CD4-positive, alpha-beta T cell (primary cell): ENCODE results near the gene XPC. TPM values are rescaled to one million over a fixed set of nuclear protein-coding genes. Genes with fewer than 3 reads are reported as not detected.

Source experiments
- ATAC-seq: fragments of 200-7000 bp; cut with Tn5 transposase; one replicate; pipeline ENCODE4 v1.10.0; 2022; ENCODE audit warnings: mild to moderate bottlenecking; ENCODE audit not compliant: poor library complexity
- CTCF ChIA-PET: fragments of 350-600 bp; sonication (Branson Sonifier 250); formaldehyde crosslinking; loops from one replicate; lab custom pipeline; 2021; ENCODE audit warnings: antibody characterized with exemption, inconsistent platforms; lab: Charles Lee
- POLR2A ChIA-PET: fragments of 350-600 bp; sonication (Branson Sonifier 250); formaldehyde crosslinking; loops from one replicate; lab custom pipeline; 2021; ENCODE audit warnings: antibody characterized with exemption, inconsistent platforms; lab: Charles Lee
- DNase-seq, 14 experiments: peaks; one replicate each; pipeline ENCODE4 v3.0.0-alpha.2; 2013 to 2020; ENCODE audit warnings: mixed read lengths in 2 of 14
- H3K27ac ChIP-seq, 2 donors: one replicate each; pipeline versions ENCODE4 v1.5.1 to v1.7.0; 2013; ENCODE audit warnings: low read length in 2 of 2, low read depth in 1 of 2, mild to moderate bottlenecking in 1 of 2
- H3K27me3 ChIP-seq, 2 experiments: 1 replicate in 1 of 2; 2 replicates in 1 of 2; pipeline versions ENCODE4 v1.6.1 to v1.7.0; 2013; ENCODE audit warnings: low read length in 2 of 2, control low read depth in 1 of 2, mild to moderate bottlenecking in 1 of 2, moderate library complexity in 1 of 2; ENCODE audit not compliant: insufficient read depth in 2 of 2, control insufficient read depth in 1 of 2
- H3K36me3 ChIP-seq: one replicate; pipeline ENCODE4 v1.6.1; 2013; ENCODE audit warnings: low read length, control low read depth; ENCODE audit not compliant: insufficient read depth
- H3K4me1 ChIP-seq: one replicate; pipeline ENCODE4 v1.6.1; 2013; ENCODE audit warnings: low read length, control low read depth; ENCODE audit not compliant: insufficient read depth
- H3K4me3 ChIP-seq: one replicate; pipeline ENCODE4 v1.5.1; 2013; ENCODE audit warnings: mild to moderate bottlenecking, low read length, moderate library complexity
- H3K9me3 ChIP-seq, 2 experiments: 1 replicate in 1 of 2; 2 replicates in 1 of 2; pipeline versions ENCODE4 v1.6.1 to v1.7.0; 2013; ENCODE audit warnings: low read length in 2 of 2, mild to moderate bottlenecking in 2 of 2, control low read depth in 1 of 2, moderate library complexity in 1 of 2; ENCODE audit not compliant: control insufficient read depth in 1 of 2, insufficient read depth in 1 of 2
- H3K27ac Mint-ChIP-seq: one replicate; pipeline ENCODE4 v1.8.0; 2020; ENCODE audit warnings: mixed read lengths
- H3K27me3 Mint-ChIP-seq: one replicate; pipeline ENCODE4 v1.8.0; 2021; ENCODE audit warnings: mixed read lengths
- H3K36me3 Mint-ChIP-seq: one replicate; pipeline ENCODE4 v1.8.0; 2021; ENCODE audit warnings: low read depth, mixed read lengths
- H3K4me1 Mint-ChIP-seq: one replicate; pipeline ENCODE4 v1.8.0; 2021; ENCODE audit warnings: low read depth, mixed read lengths
- H3K4me3 Mint-ChIP-seq: one replicate; pipeline ENCODE4 v1.8.0; 2020; ENCODE audit warnings: mild to moderate bottlenecking, mixed read lengths
- H3K9me3 Mint-ChIP-seq: one replicate; pipeline ENCODE4 v1.8.0; 2020; ENCODE audit warnings: mixed read lengths
- CTCF ChIP-seq: fragments of 200-600 bp; IDR thresholded peaks from one replicate; pipeline ENCODE4 v1.8.0; 2022; ENCODE audit warnings: antibody characterized with exemption, mild to moderate bottlenecking
- intact Hi-C, 2 experiments: fragments of 100-400 bp; cut with DNase I in 1 of 2; cut with micrococcal nuclease in 1 of 2; formaldehyde crosslinking; loops; one replicate each; pipeline versions ENCODE4 v1.15.1 to v1.9.0; 2023 to 2025; cut with DNase I, micrococcal nuclease
- total RNA-seq, 174 experiments: library from RNA in 2 of 174; stranded (reverse) in 2 of 174; gene quantifications; one replicate each; pipeline ENCODE4 v1.2.3 and lab custom pipeline; 2021 to 2026

Gene XPC
- total RNA-seq, 2 experiments from 2014 or later: 59.2 to 65.1 TPM

DNA sequence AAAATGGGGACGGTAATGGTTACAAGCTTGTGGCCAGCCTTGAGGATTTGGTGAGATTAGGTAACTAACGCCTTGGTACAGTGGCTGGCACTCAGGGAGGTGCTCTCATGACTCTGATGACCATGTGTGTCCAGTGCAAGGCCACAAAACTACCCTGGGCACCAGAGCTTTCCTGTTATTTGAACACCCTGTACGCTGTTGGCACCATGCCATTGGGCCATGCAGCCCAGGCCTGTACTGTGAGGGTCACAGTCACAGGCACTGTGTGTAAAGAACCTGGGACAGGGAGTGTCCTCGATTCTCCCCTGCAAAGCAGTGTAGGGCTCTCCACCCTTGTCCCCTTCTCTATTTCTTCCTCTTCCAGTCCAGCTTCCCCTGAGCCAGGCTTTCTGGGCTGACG is 47.3 kb downstream of the XPC start:
- Histone ChIP-seq H3K27me3 (no peaks in the 10 kb centered on the region), H3K27ac (no peak overlapping the region), H3K4me3 (no peak overlapping the region), H3K36me3 (peaks cover 86% of the 10 kb centered on the region), H3K9me3 (no peaks in the 10 kb centered on the region), H3K4me1 (peaks cover 23% of the 10 kb centered on the region)
- Mint-ChIP-seq H3K27me3 (no peaks in the 10 kb centered on the region), H3K4me1 (peaks cover 27% of the 10 kb centered on the region), H3K36me3 (peaks cover 86% of the 10 kb centered on the region), H3K27ac (no peak overlapping the region), H3K4me3 (no peak overlapping the region), H3K9me3 (no peaks in the 10 kb centered on the region)
- DNase-seq: no peak
- CTCF ChIA-PET: no interaction called here
- POLR2A ChIA-PET: interaction anchor here (0.7 to 1.2 kb wide), 2 partner anchors 11 to 176 kb away, joined by 3 to 4 read pairs; no protein-coding TSS in a partner anchor
- TF ChIP-seq CTCF: no peak
- no peak for ATAC-seq
- intact Hi-C loops: no loop called here

- Mint-ChIP-seq H3K4me3 (no peak overlapping the region), H3K9me3 (no peaks in the 10 kb centered on the region), H3K4me1 (peaks cover 31% of the 10 kb centered on the region), H3K27me3 (no peaks in the 10 kb centered on the region), H3K27ac (no peak overlapping the region), H3K36me3 (peaks cover 86% of the 10 kb centered on the region)
- H3K9me3 ChIP-seq: no peaks in the 10 kb centered on the region
- H3K27ac ChIP-seq: no peak overlapping the region
- no peaks in the 10 kb centered on the region for H3K27me3 ChIP-seq
- intact Hi-C loops: no loop called here
- ATAC-seq (no peak), DNase-seq (no peak)
- TF ChIP-seq CTCF: no peak
- H3K4me3 ChIP-seq: no peak overlapping the region
- POLR2A ChIA-PET: no interaction called here
- peaks cover 28% of the 10 kb centered on the region for H3K4me1 ChIP-seq
- peaks cover 81% of the 10 kb centered on the region for H3K36me3 ChIP-seq
- CTCF ChIA-PET: no interaction called here
Measured at GRCh38 chr3:14130707-14131106, 47.7 kb downstream of the XPC start.

- Mint-ChIP-seq H3K27ac (no peak overlapping the region), H3K27me3 (no peaks in the 10 kb centered on the region), H3K4me1 (peaks cover 34% of the 10 kb centered on the region), H3K36me3 (peaks cover 86% of the 10 kb centered on the region), H3K4me3 (no peak overlapping the region), H3K9me3 (no peaks in the 10 kb centered on the region)
- Histone ChIP-seq H3K9me3 (no peaks in the 10 kb centered on the region), H3K27ac (no peak overlapping the region), H3K4me3 (no peak overlapping the region), H3K27me3 (no peaks in the 10 kb centered on the region), H3K36me3 (peaks cover 76% of the 10 kb centered on the region), H3K4me1 (peaks cover 32% of the 10 kb centered on the region)
- ChIA-PET CTCF (no interaction called here), POLR2A (no interaction called here)
- no peak for TF ChIP-seq CTCF
- no peak for DNase-seq
- no peak for ATAC-seq
- intact Hi-C loops: no loop called here
Measured at GRCh38 chr3:14130230-14130629, 48.2 kb downstream of the XPC start.
